ENCODE measurements around the gene AK8. TPM values are rescaled to one million over a fixed set of nuclear protein-coding genes. Genes with fewer than 3 reads are reported as not detected.

AK8 gene
- total RNA-seq, 3 donors from 2014 or later (not counting 1 experiment from before 2014, with no cell fraction given) = 0.14 to 0.21 (median 0.18) TPM

DNA sequence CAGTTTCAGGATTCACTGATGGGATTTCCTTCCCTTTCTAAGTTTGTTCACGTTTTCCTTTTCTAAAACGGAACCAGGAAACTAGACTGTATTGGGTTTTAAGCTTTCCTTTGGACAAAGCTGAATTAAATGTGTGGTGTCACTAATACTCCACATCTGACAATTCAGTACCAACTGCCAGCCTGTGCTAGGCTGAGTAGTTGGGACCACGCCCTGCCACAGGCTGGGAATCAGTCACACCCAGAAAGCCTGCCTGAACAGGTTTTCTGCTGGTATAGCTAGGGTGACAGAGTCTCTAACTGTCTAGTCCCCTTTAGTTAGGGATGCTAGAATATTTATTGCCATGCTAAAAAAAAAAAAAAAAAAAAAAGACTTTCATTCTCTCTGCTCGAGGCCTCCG, 16.3 kb upstream of the AK8 start:
- no peak overlapping the region for H3K27ac Mint-ChIP-seq
- no peaks in the 10 kb centered on the region for H3K27me3 Mint-ChIP-seq (ENCODE audit: low read depth in 2 of 2)
- no peaks in the 10 kb centered on the region for H3K27me3 ChIP-seq (ENCODE audit: control insufficient read depth, insufficient read depth, low read length)
- no peaks in the 10 kb centered on the region for H3K9me3 Mint-ChIP-seq
- no peak for DNase-seq
- H3K9me3 ChIP-seq (ENCODE audit: control insufficient read depth, insufficient read depth, low read length) = no peaks in the 10 kb centered on the region
- 97% methylated on average over 4 of the region's 5 CpGs for WGBS (ENCODE audit: insufficient coverage)
- no peaks in the 10 kb centered on the region for H3K4me1 ChIP-seq (ENCODE audit: control insufficient read depth, insufficient read depth, low read length)
- peaks cover 32% of the 10 kb centered on the region for H3K36me3 Mint-ChIP-seq
- no peaks in the 10 kb centered on the region for H3K4me1 Mint-ChIP-seq
- H3K27ac ChIP-seq (ENCODE audit: low read length) = no peak overlapping the region
- H3K4me3 ChIP-seq (ENCODE audit: low read length) = no peak overlapping the region
- ATAC-seq = no peak
- no peak overlapping the region for H3K4me3 Mint-ChIP-seq
- peaks cover 36% of the 10 kb centered on the region for H3K36me3 ChIP-seq (ENCODE audit: control insufficient read depth, insufficient read depth, low read length)
- TF ChIP-seq, protein P1, sequence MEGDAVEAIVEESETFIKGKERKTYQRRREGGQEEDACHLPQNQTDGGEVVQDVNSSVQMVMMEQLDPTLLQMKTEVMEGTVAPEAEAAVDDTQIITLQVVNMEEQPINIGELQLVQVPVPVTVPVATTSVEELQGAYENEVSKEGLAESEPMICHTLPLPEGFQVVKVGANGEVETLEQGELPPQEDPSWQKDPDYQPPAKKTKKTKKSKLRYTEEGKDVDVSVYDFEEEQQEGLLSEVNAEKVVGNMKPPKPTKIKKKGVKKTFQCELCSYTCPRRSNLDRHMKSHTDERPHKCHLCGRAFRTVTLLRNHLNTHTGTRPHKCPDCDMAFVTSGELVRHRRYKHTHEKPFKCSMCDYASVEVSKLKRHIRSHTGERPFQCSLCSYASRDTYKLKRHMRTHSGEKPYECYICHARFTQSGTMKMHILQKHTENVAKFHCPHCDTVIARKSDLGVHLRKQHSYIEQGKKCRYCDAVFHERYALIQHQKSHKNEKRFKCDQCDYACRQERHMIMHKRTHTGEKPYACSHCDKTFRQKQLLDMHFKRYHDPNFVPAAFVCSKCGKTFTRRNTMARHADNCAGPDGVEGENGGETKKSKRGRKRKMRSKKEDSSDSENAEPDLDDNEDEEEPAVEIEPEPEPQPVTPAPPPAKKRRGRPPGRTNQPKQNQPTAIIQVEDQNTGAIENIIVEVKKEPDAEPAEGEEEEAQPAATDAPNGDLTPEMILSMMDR (IDR thresholded peaks at IDR 0.05) = no peak
- intact Hi-C loops (cut with micrococcal nuclease) = no loop called here

DNA sequence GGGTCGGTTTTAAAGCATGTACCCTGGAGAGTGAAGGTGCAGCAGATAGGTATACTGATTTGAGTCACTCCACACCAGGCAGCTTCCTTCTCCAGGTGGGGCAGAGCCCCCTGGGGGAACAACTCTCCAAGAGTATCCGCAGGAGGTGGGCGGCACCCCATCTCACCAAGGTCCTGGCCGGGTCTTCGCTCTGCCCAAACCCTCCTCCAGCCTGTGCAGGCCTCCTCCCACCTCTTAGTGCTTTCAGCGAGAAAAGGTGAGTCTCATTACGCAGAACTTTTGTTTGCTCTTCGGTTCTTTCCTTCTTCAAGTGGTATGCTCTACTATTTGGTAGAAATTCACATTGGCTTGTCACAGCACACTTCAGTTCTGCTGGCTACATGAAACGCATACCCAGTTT, 14.3 kb upstream of the AK8 start:
- TF ChIP-seq, protein P1 (IDR thresholded peaks at IDR 0.05) = no peak
- H3K27ac ChIP-seq (ENCODE audit: low read length) = no peak overlapping the region

DNA sequence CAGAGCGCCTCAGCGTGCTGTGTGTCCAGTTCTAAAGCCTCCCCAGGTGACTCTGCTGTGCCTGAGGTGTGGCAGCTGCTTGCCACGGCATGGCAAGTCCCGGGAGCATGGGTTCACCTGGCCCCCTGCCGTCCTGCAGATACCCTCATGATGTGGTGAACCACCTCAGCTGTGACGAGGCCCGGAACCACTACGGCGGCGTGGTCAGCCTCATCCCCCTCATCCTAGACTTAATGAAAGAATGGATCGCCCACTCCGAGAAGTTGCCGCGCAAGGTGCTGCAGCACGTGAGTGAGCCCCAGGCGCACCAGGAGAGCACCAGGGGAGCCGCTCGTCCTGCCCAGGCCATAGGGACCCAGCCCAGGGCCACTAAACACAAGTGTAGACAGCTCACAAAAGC, 10.1 kb upstream of the AK8 start:
- intact Hi-C loops (cut with micrococcal nuclease) = no loop called here
- Mint-ChIP-seq H3K36me3 (peaks cover 7% of the 10 kb centered on the region), H3K4me3 (no peak overlapping the region), H3K27me3 (ENCODE audit: low read depth in 2 of 2) (no peaks in the 10 kb centered on the region), H3K4me1 (peaks cover 0 to 4% of the 10 kb centered on the region in 2 donors), H3K9me3 (no peaks in the 10 kb centered on the region), H3K27ac (no peak overlapping the region)
- Histone ChIP-seq H3K4me3 (ENCODE audit: low read length) (no peak overlapping the region), H3K27me3 (ENCODE audit: control insufficient read depth, insufficient read depth, low read length) (no peaks in the 10 kb centered on the region), H3K4me1 (ENCODE audit: control insufficient read depth, insufficient read depth, low read length) (peaks cover 41% of the 10 kb centered on the region), H3K9me3 (ENCODE audit: control insufficient read depth, insufficient read depth, low read length) (no peaks in the 10 kb centered on the region), H3K27ac (ENCODE audit: low read length) (peak overlapping the region; percentile 25), H3K36me3 (ENCODE audit: control insufficient read depth, insufficient read depth, low read length) (no peaks in the 10 kb centered on the region)
- DNase-seq = no peak
- 81% methylated on average over 18 of the region's 18 CpGs for WGBS (ENCODE audit: insufficient coverage)
- ATAC-seq = peak in 1 of 3 donors; percentile 10
- TF ChIP-seq, protein P1 (IDR thresholded peaks at IDR 0.05) = no peak

More for the DNA sequence above, 14.3 kb upstream of the AK8 start:
- no peak for DNase-seq
- intact Hi-C loops (cut with micrococcal nuclease) = no loop called here
- no peak for ATAC-seq
- no peaks in the 10 kb centered on the region for H3K9me3 ChIP-seq (ENCODE audit: control insufficient read depth, insufficient read depth, low read length)
- H3K36me3 ChIP-seq (ENCODE audit: control insufficient read depth, insufficient read depth, low read length) = peaks cover 25% of the 10 kb centered on the region
- H3K27me3 Mint-ChIP-seq (ENCODE audit: low read depth in 2 of 2) = no peaks in the 10 kb centered on the region
- H3K4me3 ChIP-seq (ENCODE audit: low read length) = no peak overlapping the region
- WGBS (ENCODE audit: insufficient coverage) = 94% methylated on average over 9 of the region's 9 CpGs
- no peak overlapping the region for H3K4me3 Mint-ChIP-seq
- peaks cover 0 to 4% of the 10 kb centered on the region in 2 donors for H3K4me1 Mint-ChIP-seq
- peaks cover 32% of the 10 kb centered on the region for H3K36me3 Mint-ChIP-seq
- H3K27ac Mint-ChIP-seq = peak overlapping the region in 1 of 2 donors; percentile 29
- H3K9me3 Mint-ChIP-seq = no peaks in the 10 kb centered on the region
- H3K4me1 ChIP-seq (ENCODE audit: control insufficient read depth, insufficient read depth, low read length) = peaks cover 19% of the 10 kb centered on the region
- H3K27me3 ChIP-seq (ENCODE audit: control insufficient read depth, insufficient read depth, low read length) = no peaks in the 10 kb centered on the region

Data from natural killer cell (primary cell).